ENCODE measurements around the gene ADSS2.

GRCh38 chr1:244422174-244422573 lies 29.5 kb downstream of the ADSS2 start:
- TF ChIP-seq CTCF (IDR thresholded peaks at IDR 0.05): no peak
- no peak for TF ChIP-seq POLR2A (IDR thresholded peaks at IDR 0.05)
